HG03135 (cell line): Measurements from ENCODE around the gene EEF1A2.

Experiments used
- ATAC-seq: cut with Tn5 transposase; IDR thresholded peaks from one replicate; pipeline ENCODE4 v1.9.1; 2021; ENCODE audit warnings: mild to moderate bottlenecking, moderate library complexity; ENCODE audit not compliant: unreplicated experiment

Gene EEF1A2

DNA sequence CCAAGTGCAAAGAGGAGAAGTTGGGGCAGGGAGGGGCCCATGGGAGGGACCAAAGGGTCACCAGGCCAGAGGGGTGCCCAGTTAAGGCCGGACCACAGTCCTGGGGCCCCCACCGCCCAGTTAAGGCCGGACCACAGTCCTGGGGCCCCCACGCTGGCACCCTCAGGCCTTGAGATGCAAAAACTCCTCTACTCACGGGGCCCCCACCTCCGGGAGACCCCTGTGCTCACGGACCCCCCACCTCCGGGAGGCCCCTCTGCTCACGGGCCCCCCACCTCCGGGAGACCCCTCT is 43.4 kb downstream of the EEF1A2 start:
- ATAC-seq = no peak

DNA sequence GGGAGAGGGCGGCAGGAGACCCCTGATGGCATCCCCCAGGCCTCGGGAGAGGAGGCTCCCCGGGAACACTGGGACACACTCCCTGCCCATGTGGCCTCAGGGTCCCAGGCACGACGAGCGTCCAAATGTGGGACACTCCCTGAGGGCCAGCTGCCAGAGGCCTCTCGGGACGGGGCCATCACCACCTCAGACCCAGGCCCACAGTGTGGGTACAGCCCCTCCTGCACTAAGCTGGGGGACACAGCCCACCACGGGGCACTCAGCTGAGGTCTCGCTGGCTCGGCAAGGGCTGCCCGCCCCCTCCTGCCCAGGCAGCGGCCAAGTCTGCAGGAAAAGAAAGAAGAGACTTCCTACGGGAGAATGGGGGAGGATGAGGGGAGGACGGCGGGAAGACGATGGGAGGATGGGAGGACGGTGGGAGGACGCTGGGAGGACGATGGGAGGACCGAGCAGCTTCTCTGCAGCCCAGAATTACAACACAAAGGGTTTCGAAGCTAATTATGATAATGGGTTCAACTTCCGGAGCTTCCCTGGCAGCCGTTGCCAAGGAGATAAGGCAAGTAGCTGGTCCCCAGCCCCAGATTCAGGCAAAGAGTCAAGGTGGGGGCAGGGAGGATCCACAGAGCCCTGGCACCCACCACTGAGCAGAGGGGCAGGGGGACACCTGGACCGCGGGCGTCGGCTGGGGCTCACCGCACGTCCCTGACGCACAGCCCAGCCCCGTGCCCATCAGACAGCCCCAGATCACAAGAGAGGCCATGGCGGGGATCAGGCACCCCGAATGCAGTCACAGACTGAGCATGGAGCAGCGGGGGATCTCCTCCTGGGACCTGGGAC is 43.9 kb downstream of the EEF1A2 start:
- ATAC-seq = no peak

DNA sequence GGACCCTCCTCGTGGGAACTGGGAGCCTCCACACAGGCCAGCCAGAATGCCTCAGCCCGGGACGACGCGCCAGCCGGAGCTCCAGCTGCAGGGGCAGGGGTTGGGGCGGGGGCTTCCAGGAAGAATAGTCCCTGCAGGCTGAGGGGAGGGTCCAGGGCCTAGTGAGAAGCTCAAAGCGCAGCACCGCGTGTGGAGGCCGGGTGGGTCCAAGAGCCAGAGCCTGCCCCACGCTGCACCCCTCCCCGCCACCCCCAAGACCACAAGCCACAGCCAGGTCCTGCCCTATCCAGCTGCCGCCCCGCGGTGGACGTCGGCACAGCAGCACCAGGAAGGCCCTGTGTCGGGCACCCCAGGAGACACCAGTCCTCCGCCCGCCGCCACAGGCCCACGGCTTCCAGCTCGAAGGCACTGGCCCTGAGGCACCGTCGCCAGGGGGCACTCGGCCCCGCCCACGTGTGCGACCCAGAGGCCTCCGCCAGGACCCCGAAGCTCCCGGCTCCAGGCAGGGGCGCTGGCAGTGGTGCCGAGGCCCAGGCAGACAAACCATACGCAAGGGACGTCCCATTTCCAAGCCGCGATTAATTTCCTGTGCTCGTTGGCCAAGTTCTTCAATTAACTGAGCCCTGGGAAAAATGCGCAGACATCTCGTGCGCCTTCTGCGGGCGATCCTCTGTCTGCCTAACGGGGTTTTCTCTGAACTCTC is 45.9 kb downstream of the EEF1A2 start:
- ATAC-seq = no peak

DNA sequence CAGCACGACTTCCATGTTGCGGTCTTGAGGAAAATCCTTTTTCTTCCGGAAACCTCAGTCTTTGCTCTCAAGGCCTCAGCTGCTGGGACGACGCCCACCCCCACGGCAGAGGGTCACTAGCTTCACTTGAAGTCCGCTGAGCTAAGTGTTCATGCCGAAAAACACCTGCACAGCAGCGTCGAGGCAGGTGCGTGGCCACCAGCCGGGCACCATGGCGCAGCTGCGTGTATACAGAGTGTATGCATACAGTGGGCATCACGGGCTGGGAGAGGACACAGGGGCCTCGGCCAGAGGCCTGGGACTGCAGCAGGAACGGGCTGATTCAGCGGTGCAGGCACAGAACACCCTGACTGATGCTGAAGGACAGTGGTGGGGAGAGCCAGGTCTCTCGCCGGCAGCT is 46.5 kb downstream of the EEF1A2 start:
- ATAC-seq = no peak

DNA sequence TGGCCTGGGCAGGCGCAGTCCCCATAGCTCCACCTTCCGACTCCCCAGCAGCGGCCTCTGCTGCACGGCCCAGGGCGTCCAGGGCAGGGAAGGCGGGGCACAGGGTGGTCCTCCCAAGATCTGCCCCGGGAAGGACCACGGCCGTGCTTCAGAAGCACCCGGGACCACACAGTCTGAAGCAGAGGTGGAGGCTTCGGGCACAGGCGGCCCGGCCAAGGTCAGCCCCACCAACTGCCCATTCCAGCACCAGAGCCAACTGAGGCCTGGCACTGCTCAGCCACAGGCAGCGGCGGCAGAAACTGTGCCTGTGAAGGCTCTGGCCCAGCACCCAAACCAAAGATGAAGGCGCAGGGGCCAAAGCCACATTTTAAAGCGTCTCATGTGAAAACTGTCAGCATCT is 47.1 kb downstream of the EEF1A2 start:
- no peak for ATAC-seq

DNA sequence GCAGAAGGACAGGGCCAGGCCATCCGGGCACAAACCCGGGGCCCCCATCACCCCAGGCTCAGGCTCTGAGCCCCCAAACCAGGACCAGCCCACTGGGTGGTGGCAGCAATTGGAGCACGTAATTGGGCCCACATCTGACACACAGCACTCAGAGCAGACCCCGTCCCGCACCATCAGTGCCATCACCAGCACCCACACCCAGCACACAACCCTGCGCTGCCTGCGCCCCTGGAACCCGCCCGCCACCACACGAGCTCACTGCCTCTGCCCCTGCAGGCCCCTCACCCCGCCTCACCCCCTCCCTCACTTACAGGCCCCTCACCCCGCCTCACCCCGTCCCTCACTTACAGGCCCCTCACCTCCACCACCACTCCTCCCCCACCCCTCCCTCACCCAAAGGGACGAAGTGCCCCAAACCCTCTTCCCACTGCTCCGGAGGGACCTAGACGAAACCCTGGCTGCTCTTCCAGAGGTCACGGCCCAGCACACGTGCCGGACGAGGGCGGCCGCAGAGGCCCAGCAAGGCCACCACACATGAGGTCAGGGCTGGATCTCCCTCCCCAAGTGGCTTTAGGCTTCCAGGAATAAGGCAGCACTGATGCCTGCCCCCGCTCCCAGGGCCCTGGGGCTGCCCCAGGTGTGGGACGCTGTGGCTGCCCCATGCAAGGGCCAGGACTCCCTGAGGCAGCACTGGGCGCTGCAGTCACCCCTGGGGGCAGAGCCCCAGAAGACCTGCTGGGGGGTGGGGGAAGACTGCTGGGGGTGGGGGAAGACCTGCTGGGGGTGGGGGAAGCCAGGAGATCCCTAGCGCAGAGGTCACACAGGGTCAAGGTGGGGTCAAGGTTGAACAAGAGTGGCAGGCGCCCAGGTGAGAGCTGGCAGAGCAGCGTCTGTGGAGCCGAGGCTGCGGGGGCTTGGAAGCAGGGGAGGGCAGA is 48.8 kb downstream of the EEF1A2 start:
- no peak for ATAC-seq

DNA sequence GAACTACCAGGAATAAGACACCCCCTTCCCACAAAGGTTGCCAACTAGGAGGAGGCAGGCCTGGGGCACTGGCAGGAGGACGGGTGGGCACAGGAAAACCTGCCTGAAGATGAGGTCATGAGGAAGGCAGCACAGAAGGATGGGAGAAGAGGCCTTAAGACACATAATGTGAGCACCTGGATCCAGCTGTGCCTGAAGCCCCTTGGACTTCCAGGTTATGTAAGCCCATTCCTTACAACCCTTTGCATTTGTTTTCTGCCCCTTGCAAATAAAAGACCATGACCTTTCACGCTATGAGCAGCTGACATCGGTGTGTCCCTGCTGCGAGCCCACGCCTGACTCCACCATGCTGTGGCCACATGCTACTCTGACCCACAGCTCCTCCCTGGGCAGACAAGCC is 49.9 kb downstream of the EEF1A2 start:
- ATAC-seq = no peak

DNA sequence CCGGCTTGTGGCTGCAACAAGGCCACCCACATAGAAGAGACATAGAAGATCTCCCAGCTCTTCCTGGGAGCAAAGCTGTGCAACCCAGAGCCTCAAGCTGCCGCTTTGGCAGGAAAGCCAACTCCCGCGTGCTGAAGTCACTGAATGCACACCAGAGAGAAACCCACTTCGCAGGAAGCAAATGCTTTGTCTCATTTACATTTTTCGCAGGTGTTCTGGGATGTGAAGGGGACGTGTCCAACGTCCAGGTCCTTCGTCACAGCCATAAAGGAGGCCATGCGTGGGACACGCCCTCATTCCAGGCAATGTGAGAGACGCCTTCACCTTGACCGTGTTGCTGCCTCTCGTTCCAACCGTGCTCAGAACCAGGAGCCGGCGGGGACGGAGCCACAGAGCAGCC is 50.9 kb downstream of the EEF1A2 start:
- ATAC-seq = no peak

DNA sequence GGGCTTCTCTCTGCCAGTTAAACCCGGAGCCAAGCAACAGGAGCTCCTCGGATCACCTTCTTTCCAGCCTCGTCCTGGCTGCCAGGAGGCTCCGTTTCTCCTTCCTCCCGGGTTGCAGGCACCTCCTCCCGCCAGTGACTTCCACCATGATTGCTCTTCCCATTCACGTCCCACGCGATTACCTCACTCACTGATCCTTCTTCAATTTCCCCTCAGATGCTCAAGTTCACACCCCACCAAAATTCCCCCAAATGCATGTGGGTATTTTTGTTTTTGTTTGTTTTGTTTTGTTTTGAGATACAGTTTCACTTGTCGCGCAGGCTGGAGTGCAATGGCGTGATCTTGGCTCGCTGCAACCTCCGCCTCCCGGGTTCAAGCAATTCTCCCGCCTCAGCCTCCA is 51.6 kb downstream of the EEF1A2 start:
- no peak for ATAC-seq

DNA sequence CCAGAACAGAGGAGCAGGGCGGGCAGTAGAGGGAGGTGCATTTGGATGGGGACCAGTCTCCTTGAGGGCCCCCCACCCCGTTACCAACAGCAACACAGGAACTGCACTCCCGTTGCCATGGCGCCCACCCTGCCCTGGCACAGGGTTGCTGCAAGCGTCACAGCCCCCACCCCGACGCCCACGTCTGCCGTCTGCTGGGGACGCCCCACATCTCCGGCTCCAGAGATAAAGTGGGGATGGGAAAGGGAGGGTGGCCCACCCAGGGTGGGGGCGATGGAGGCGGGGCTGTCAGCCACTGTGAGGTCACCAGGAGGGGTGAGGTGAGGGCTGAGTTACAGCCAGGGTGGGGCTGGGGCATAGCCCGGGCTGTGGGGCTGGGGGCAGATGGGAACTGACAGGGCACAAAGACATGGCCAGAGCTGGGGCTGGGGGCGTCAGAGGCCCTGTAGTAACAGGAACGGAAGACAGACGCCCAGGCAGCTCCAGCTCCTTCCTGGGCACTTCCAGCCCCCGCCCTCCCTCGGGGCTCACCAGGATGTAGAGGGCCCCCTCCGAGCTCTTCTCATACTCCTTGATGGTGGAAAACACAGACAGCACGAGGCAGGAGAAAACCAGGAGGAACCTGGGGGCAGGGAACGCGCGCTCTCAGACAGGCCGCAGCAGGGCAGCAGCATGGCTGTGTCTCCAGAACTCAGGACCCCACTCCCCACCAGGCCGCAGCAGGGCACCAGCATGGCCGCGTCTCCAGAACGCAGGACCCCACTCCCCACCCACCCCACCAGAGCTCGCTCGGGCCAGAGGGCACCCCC is 52.5 kb downstream of the EEF1A2 start:
- no peak for ATAC-seq

DNA sequence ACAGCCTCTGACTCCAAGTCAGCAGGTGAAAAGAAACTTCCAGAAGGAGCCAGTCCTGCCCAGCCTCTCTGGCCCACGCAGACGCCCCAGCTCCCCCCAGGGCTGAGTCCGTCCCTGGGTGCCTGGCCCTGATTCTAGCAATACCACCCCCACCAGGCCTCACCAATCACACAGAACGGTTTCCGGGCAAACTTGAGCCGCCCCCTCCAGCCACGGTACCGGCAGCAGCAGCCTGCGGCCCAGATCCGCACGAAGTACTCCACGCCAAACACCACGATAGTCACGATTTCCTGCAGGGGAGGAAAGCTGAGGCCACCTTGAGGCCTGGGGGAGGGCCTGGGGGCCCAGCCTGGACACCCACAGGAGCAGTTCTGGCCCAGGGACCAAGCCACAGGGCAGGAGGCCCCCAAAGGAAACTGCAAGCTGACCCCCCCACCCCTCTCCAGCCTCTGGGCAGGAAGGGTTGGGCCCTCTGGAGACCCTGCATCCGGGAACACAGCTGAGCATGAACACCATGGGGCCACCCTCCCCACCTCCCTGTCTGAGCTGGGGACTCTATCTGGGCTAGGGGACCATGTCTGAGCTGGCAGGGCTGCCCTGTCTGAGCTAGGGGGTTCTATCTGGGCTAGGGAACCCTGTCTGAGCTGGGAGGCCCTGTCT is 53.7 kb downstream of the EEF1A2 start:
- ATAC-seq = no peak

DNA sequence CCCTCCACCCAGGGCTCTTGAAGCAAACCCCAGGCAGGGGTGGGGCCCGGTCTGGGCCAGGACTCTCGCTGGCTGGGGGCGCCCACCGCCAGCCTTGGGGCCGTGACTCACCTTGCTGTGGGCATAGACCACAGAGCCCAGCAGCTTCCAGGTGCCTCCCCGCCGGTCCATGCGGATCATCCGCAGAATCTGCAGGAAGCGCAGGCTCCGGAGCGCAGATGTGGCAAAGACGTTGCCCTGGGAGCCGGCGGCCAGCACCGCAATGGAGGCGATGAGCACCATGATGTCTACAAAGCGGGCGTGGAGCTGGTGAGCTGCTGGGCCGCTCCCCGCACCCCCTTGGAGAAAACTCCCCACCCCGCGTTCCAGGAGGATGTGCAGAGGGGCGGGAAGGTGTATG is 54.3 kb downstream of the EEF1A2 start:
- no peak for ATAC-seq

DNA sequence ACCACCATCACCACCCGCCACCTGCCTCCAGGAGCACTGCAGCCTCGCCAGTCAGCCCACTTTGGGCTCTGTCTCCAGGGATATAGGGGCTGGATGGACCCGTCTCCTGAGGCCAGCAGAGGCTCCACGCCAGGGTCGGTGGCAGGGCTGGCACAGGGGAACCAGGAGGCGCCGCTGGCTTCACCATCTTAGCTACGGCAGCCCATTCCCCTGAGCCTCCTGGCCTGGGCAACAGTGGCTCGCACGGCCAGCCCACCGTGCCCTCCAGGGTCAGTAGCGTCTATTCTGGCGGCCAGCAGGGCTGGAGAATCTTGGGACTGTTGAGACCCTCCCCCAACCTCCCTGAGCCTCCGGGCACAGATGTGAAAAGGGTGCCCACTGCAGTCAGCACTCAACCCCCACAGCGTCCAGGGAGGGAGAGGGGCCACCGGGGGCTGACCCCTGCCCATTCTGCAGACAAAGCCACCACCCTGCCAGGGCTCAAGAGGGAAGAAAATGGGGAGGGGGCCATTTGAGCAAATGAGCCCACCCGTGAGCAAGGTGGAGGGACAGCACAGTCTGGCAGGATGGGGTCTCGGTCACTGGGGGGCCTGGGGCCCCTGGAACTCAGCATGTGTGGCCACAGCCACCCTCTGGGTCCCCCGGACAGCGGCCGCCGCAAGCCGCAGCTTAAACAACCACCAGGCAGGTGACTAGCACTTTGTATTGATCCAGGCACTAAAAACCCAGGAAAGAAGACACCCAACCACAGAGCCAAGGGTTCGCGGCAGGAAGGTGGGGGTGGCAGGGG is 55.1 kb downstream of the EEF1A2 start:
- ATAC-seq = no peak

DNA sequence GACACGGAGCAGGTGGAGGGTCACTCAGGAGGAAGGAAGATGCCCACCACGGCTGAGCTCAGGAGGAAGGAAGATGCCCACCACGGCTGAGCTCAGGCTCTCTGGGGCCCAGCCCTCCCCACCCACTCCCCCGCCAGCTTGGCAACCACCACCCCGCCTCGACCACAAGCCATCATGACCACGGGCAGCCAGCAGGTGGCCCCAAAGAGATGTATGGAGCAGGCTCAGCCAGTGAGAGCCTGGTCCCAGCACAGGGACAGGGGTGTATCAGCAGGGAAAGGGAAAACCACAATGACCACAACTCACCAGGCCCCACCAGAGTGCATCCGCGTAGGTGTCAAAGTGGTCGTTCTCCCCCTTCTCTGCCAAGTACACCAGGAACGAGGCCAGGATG is 56.8 kb downstream of the EEF1A2 start:
- no peak for ATAC-seq

DNA sequence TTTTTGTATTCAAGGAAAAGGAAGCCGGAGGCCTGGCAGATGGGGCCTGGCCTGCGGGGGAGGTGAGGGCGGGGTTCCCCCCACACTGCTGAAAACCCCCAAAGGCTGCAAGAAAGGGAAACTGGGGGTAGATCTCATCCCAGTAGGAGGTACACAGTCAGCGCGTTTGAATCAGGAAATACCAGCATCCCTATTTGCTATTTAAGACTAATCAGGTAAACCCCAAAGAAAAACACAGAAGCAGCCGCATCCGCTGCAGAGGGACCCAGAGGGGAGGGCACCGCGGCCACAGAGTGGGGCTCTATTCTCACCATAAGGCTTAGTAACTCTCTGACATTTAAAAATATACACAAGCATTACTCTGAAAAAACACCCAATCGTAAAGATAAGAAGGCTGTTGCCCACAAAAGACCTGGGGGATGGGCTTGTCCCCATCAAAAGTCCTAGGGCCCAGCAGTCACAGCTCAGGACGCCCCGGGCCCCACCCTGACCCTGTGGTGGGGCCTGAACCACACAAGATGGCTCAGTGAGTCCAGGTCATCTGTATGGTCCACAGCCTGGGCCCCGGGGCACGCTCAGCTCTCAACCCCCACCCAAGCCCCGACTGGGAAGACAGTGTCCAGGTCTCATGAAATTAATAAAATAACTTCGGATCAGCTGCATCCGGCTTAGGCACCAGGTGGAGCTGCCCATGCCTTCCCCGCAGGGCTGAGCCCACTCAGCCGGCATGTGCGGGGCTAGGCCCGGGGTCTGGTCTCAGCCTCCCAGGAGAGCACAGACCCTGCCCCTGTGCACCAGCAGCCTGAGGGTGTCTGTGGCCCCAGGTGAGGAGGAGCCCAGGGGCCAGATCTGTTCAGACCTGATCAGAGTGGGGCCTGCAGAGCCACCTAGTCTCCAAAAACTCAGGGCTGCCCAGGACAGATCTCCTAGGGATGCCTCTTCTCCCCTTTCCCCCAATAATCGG is 57.5 kb downstream of the EEF1A2 start:
- ATAC-seq = no peak

DNA sequence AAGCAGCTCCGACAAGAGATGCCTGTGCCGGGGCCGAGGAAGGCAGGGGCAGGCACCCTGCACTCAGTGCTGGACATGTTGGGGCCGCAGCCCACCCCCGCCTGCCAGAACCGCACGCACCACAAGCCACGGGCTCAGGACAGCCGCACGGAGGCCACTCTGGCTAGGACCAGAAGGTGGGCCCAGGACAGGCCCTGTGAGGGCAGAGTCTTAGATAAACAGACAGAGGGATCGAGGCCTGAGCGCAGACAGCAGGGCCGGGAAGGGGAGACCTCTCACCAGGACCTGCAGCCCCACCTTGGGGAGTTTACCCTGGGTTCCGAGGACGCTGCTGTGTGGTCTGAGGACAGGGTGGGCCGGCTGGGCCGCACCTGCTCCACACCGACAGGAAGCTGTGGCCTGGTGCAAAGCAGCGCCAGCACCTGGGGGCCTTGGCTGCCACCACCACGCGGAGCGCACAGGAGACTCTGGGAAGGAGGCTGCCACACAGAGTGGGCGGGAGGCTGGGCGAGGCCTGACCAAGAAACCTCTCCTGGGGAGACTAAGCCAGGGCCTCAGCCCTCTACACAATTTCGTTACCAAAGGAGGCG is 58.4 kb downstream of the EEF1A2 start:
- no peak for ATAC-seq

DNA sequence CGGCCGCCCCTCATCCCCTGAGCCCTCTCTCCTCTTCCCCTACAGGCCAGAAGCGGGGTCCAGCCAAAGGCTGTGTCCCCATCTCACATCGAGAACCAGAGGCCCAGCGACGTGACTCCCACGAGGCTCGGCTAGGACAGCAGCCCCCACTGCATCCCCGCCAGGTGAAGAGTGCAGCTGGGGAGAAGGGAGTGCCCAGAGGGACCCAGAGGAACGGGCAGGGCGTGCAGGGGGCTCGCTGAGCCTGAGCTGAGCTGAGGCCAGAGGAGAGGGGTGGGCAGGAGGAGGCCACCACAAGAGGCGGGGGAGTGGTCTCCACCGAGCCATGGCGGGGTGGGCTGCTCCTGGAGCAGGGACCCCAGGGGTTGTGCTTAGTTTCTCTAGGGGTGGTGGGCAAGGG is 59.0 kb downstream of the EEF1A2 start:
- no peak for ATAC-seq

DNA sequence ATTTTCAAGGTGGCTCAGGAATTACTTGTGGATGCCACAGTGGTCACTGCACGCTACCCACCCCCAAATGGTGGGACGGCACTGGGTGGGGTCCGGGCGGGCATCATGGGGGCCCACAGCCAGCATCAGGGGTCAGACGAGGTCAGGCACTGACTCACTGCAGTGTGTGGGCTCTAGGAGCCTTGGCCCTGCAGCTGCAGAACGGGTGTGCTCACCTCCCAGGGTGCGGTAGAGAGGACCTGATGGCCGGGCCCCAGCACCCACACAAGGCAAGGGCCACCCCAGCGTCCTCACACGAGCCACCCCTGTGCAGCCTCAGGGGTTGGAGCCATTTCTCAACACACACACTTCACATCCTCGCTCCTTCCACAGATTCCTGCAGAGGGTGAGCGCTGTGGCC is 60.8 kb downstream of the EEF1A2 start:
- no peak for ATAC-seq
